A673 (cell line): Measurements from ENCODE around the gene SVIL.

Experiments used
- CTCF ChIP-seq: fragments of 300-800, 200-600 bp; sonication (generic); conservative IDR thresholded peaks from 2 replicates; pipeline ENCODE4 v1.5.1; 2017; ENCODE audit warnings: low read depth, mild to moderate bottlenecking, antibody characterized with exemption, low read length, moderate library complexity, mixed read lengths
- EZH2 ChIP-seq: fragments of 200-600 bp; sonication (generic); IDR thresholded peaks from 2 replicates; pipeline ENCODE4 v1.6.1; 2017; ENCODE audit warnings: borderline replicate concordance, low read depth, mild to moderate bottlenecking, mixed read lengths, antibody characterized with exemption, low read length; ENCODE audit not compliant: poor library complexity, severe bottlenecking

DNA sequence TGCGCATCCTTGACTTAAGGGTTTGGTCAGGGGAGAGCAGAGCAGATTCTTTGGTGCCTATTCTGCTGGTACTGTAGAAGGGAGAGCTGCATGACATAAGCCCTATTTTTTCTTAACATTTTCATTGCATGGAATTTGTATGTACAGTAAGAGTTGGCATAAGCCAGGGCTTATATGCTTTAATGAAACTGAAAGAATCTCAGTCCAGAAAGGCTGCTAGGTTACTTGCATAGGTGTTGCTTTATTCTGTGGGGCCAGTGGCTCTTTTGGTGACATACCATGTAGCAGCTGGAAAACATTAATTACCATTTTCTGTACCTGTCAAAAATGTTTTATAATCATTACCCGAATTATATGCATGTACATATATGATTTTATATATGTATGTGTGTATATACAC is 193.8 kb downstream of the SVIL start:
- TF ChIP-seq CTCF (no peak), EZH2 (no peak)
